Measurements from ENCODE around the gene ZNF407.

DNA sequence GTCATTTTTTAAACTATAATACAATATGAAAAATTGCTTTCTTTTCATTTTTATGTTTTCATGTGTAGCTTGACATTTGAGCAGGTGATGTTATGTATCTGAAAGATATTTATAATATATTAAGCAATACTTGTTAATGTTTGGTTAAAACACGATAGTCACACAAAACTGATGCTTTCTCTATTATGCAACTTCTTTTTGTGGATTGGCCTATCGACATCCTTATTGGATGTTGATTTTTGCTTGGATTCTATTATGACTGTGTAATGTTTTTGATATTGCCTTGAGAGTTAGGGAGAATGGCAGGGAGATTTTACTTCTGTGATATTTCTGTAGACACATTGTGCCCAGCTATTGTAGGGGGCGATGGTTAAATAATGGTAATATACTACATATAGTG is 128.0 kb downstream of the ZNF407 start:
- TF ChIP-seq POLR2A (IDR thresholded peaks at IDR 0.05), result no peak
- TF ChIP-seq, protein P1, sequence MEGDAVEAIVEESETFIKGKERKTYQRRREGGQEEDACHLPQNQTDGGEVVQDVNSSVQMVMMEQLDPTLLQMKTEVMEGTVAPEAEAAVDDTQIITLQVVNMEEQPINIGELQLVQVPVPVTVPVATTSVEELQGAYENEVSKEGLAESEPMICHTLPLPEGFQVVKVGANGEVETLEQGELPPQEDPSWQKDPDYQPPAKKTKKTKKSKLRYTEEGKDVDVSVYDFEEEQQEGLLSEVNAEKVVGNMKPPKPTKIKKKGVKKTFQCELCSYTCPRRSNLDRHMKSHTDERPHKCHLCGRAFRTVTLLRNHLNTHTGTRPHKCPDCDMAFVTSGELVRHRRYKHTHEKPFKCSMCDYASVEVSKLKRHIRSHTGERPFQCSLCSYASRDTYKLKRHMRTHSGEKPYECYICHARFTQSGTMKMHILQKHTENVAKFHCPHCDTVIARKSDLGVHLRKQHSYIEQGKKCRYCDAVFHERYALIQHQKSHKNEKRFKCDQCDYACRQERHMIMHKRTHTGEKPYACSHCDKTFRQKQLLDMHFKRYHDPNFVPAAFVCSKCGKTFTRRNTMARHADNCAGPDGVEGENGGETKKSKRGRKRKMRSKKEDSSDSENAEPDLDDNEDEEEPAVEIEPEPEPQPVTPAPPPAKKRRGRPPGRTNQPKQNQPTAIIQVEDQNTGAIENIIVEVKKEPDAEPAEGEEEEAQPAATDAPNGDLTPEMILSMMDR (IDR thresholded peaks at IDR 0.05), result no peak

Measured in gastroesophageal sphincter (tissue), 3 donors.